GM11168 (cell line): ENCODE measurements around the gene NRTN.
"Not testable (repeated sequence)": the region's sequence is repeated elsewhere in the genome, so short reads cannot be mapped to it uniquely, and the experiment has no call there.

Experiments
- in situ Hi-C: fragments of 300-500 bp; cut with MboI; formaldehyde crosslinking; loops from one replicate; pipeline ENCODE4 v1.12.0; 2022; ENCODE audit warnings: low sequenced_read_pairs; ENCODE audit not compliant: unreplicated experiment

NRTN gene

GRCh38 chr19:5831159-5831558 is 26.3 kb downstream of the NRTN start:
- in situ Hi-C loops, result no loop called here

DNA sequence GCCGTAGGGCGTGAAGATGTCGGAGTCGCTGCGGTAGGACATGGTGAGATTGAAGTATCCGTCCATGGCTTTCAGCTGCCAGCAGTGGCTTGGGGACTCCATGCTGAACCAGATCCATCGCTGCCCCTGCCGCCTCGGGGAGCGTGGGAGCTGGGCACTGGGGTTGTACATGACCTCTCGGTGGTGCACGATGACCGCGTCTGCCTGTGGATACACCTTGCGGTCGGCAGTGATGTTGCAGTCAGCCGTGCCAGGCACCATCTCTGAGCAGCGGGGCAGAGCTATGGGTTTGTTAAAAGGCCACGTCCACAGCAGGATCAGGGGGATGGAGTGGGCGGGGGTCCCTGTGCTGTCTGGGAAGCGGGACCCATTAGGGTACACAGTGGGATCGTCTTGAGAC is 27.2 kb downstream of the NRTN start:
- in situ Hi-C loops, result no loop called here

GRCh38 chr19:5832527-5833216 is 27.8 kb downstream of the NRTN start:
- in situ Hi-C loops, result no loop called here

GRCh38 chr19:5837761-5838352 is 33.0 kb downstream of the NRTN start:
- in situ Hi-C loops, result no loop called here

DNA sequence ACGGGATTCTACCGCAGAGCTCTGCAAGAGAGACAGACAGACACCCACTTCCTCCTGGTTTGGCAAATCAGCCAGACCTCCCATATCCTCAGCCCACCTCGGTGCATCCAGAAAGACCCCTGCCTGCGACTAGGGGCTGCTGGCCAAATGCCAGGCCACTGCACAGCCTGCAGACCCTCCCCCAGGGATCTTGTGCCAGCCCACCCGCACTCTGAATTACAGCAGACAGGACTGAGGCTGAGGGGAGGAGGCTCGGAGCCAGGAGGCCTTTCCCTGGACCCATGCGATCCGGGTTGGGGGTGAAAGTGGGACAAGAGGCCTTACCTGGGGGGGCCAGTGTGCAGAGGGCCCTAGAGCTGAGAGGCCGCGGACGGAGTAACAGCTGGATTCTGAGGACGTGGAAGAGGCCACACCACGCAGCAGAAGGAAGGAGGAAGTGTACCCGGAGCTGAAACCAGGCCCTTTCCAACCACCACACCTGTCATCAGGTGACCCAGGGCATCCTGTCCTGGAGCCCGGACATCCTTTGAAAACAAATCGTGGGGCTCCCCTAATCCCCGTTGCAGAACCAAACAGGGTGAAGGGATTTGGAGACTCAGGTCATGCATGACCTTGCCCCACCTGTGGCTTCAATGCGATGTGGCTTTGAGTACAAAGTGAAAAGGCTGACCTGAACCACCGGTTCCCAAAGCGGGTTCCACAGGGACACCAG is 33.6 kb downstream of the NRTN start:
- in situ Hi-C loops, result no loop called here

- in situ Hi-C loops, result no loop called here
These were observed 34.5 kb downstream of the NRTN start, which contains the start of gene FUT6 for GRCh38 chr19:5839065-5840017. FUT6 (minus strand) TSS chr19:5839702; CDS start chr19:5832567, 7,135 bp downstream.

DNA sequence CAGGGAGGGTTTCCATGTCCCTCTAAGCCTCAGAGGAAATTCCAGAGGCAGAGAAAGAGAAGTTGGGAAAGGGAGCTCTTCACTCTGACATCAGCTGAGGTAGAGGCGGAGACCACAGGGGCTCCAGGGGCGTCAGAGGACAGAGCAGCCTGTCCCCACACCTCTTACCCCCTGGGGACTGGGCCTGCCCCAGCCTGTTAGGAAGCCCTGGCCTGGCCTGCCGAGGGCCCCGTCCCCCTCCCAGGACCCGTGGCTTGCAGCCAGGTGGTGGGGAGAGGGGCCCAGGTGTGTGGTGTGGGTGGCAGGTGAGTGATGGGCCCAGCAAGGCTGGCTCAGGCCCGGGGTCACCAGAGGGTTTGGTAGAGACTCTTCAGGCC is 36.9 kb downstream of the NRTN start:
- in situ Hi-C loops, result not testable (repeated sequence)

DNA sequence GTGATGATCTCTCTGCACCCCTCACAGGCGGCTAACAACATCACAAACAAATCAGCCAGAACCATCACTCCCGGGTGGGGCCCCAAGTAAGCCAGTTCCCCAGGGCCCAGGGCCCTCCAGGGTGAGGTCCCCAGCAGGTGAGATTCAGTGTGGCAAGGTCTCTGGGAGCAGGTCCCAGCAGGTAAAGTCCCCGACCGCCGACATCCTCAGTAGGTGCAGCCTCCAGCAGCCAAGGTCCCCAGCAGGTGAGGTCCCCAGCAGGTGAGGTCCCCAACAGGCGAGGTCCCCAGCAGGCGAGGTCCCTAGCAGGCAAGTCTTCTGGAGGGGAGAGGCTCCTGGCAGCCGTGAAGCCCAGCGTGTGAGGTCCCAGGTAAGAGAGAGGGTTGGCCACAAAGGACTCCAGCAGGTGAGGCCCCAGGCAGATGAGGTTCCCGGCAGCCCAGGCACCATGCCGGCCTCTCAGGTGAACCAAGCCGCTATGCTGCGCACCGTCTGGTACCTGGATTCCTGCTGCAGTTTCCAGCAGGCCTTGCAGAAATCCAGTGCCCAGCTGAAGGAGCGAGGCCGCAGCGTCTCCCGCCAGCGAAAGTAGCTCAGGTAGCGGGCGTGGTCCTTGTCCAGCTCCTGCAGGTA is 38.5 kb downstream of the NRTN start:
- in situ Hi-C loops, result no loop called here

DNA sequence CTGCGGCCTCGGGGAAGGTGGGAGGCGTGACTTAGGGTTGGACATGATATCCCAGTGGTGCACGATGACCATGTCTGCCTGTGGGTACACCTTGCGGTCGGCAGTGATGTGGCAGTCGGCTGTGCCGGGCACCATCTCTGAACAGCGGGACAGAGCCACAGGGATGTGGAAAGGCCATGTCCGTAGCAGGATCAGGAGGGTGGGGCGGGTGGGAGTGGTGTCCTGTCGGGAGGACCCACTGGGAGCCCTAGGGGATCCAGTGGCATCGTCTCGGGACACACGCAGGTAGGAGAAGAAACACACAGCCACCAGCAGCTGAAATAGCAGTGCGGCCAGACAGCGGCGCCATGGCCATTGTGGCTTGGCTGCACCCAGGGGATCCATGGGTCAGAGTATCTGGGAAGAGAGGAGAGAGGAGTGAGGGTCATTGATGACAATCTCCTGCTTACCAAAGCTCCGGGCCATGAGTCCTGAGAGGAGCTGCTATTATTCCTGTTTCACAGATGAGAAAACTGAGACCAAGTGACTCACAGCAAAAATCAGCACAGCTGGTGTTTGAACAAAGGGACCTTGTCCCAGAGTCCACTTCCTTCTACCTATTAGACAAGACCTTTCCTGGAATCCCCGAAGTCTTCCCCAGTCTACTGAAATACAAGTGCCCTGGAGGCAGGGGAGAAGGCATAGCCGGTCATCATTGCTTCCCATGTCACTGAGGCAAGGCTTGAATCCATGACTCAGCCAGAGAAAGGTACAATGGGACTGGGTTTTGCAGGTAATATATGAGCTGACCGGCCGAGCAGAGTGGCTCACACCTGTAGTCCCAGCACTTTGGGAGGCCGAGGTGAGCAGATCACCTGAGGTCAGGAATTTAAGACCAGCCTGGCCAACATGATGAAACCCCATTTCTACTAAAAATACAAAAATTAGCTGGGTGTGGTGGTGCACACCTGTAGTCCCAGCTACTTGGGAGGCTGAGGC is 39.9 kb downstream of the NRTN start:
- in situ Hi-C loops, result no loop called here

GRCh38 chr19:5847846-5848245 is 43.0 kb downstream of the NRTN start:
- in situ Hi-C loops, result not testable (repeated sequence)

DNA sequence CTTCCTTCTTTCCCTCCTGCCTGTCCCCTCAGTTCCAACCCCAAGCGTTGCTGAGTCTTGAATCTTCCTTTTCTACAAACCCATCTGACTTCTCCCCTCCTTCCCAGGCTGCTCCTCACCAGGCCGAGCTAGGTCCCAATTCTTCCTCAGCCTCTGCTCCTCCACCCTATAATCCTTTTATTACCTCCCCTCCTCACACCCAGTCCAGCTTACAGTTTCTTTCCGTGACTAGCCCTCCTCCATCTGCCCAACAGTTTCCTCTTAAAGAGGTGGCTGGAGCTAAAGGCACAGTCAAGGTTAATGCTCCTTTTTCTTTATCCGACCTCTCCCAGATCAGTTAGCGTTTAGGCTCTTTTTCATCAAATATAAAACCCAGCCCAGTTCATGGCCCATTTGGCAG is 43.8 kb downstream of the NRTN start:
- in situ Hi-C loops, result not testable (repeated sequence)

- in situ Hi-C loops, result no loop called here
These were observed 45.3 kb downstream of the NRTN start for GRCh38 chr19:5850189-5850588.

DNA sequence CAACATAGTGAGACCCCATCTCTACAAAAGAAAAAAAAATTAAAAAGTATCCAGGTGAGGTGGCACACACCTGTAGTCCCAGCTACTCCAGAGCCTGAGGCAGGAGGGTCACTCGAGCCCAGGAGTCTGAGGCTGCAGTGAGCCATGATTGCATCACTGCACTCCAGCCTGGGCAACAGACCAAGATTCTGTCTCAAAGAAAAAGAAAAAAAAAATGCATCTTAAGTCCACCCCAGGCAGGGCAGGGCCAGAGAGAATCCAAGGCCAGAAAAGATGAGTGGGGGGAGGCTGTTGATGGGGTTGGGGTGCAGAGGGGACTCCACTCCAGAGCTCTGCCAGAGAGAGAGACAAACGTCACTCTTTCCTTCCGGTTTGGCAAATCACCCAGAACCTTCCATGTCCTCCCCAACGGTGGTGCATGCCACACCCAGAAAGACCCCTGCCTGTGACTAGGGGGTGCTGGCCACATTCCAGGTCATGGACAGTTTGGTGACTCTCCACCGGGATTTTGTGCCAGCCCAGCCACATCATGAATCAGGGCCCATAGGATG is 46.0 kb downstream of the NRTN start:
- in situ Hi-C loops, result no loop called here

DNA sequence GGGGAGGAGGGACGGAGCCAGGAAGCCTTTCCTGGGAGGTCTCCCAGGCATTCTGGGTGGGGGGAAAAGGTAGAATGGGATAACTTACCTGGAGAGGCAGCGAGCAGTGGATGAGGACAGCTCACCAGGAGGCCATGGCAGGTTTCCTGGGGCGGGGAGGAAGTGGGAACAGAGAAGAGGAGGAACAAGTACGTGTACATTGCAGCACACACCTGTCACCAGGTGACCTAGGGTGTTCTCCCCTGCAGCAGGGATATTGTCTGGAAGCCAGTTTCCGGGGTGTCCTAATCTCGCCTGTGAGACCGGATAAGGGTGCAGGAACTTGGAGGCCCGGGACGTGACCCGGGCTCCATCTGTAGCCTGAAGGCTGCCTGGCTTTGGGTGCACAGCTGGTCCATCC is 46.4 kb downstream of the NRTN start, which contains the start of gene FUT3:
FUT3 (minus strand) TSS at position 148 of the 400 bp plus-strand sequence.
- in situ Hi-C loops, result no loop called here

GRCh38 chr19:5854121-5854520 is 49.3 kb downstream of the NRTN start:
- in situ Hi-C loops, result not testable (repeated sequence)

- in situ Hi-C loops, result not testable (repeated sequence)
These were observed 50.3 kb downstream of the NRTN start for GRCh38 chr19:5855151-5855550.

GRCh38 chr19:5857203-5858081 is 52.6 kb downstream of the NRTN start:
- in situ Hi-C loops, result no loop called here
